ENCODE results near the gene NEGR1. TPM values are rescaled to one million over a fixed set of nuclear protein-coding genes. Genes with fewer than 3 reads are reported as not detected.

NEGR1 gene
- total RNA-seq, 4 donors from 2014 or later = 1.6 to 4.7 (median 2.3) TPM

DNA sequence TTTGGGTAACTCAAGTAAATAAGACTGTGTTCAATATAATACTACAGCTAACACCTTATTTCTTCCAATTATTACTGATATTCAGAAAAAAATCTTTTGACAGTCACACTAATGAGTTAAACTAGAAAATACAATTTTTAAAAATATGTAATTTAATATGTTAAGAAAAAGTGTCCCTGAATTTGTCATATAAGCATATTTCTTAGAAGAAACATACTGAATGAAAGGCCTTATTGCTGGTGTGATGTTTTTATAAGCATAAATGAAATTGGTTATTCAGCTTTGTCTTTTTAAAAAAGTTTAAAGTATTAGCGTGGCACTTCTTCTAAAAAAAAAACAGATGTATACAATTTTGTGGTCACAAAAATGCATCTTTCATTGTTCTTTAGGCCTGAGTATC is 267.3 kb downstream of the NEGR1 start:
- Histone ChIP-seq H3K9me3 (no peaks in the 10 kb centered on the region), H3K27ac (no peak overlapping the region), H3K4me3 (no peak overlapping the region), H3K4me1 (no peaks in the 10 kb centered on the region), H3K36me3 (no peaks in the 10 kb centered on the region), H3K27me3 (no peaks in the 10 kb centered on the region)
- TF ChIP-seq POLR2A (IDR thresholded peaks at IDR 0.05) (no peak), CTCF (IDR thresholded peaks at IDR 0.05) (no peak)
- no peak for DNase-seq

GRCh38 chr1:72013161-72013560 is 269.2 kb downstream of the NEGR1 start:
- no peaks in the 10 kb centered on the region for H3K4me1 ChIP-seq
- no peaks in the 10 kb centered on the region for H3K27me3 ChIP-seq
- H3K4me3 ChIP-seq = no peak overlapping the region
- no peaks in the 10 kb centered on the region for H3K9me3 ChIP-seq
- DNase-seq = no peak
- TF ChIP-seq POLR2A (IDR thresholded peaks at IDR 0.05) (no peak), CTCF (IDR thresholded peaks at IDR 0.05) (no peak)
- H3K27ac ChIP-seq = no peak overlapping the region
- no peaks in the 10 kb centered on the region for H3K36me3 ChIP-seq

DNA sequence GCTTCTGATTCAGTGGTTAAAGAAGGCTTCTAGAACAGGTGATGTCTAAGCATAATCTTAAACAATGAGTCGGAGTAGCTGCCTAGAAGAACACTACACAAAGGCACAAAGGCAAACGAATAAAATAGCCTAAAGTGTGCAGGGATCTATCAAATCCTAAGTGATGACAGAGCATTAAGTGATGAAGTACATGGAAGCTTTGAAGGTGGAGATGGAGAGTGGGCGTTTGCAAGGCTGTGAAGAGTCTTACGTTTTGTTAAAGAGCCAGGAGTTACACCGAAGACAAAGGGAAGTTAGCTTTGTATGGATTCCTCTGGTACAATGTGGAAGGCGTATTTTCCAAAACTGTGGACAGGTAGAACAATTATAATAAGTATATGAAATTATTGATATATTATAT is 270.6 kb downstream of the NEGR1 start:
- H3K4me1 ChIP-seq = no peaks in the 10 kb centered on the region
- no peak overlapping the region for H3K4me3 ChIP-seq
- H3K36me3 ChIP-seq = no peaks in the 10 kb centered on the region
- TF ChIP-seq CTCF (IDR thresholded peaks at IDR 0.05) (no peak), POLR2A (IDR thresholded peaks at IDR 0.05) (no peak)
- no peak for DNase-seq
- no peak overlapping the region for H3K27ac ChIP-seq
- H3K9me3 ChIP-seq = no peaks in the 10 kb centered on the region
- no peaks in the 10 kb centered on the region for H3K27me3 ChIP-seq

GRCh38 chr1:72010094-72010431 is 272.3 kb downstream of the NEGR1 start:
- H3K4me1 ChIP-seq = no peaks in the 10 kb centered on the region
- H3K27ac ChIP-seq = no peak overlapping the region
- no peak overlapping the region for H3K4me3 ChIP-seq
- DNase-seq = no peak
- H3K27me3 ChIP-seq = no peaks in the 10 kb centered on the region
- H3K36me3 ChIP-seq = no peaks in the 10 kb centered on the region
- no peak for TF ChIP-seq CTCF (IDR thresholded peaks at IDR 0.05)
- no peak for TF ChIP-seq POLR2A (IDR thresholded peaks at IDR 0.05)
- H3K9me3 ChIP-seq = no peaks in the 10 kb centered on the region

GRCh38 chr1:72009173-72010093 is 272.9 kb downstream of the NEGR1 start:
- Histone ChIP-seq H3K36me3 (no peaks in the 10 kb centered on the region), H3K27me3 (no peaks in the 10 kb centered on the region), H3K27ac (no peak overlapping the region), H3K9me3 (no peaks in the 10 kb centered on the region), H3K4me3 (no peak overlapping the region), H3K4me1 (no peaks in the 10 kb centered on the region)
- no peak for TF ChIP-seq CTCF (IDR thresholded peaks at IDR 0.05)
- no peak for TF ChIP-seq POLR2A (IDR thresholded peaks at IDR 0.05)
- DNase-seq = no peak

Measured in Peyer's patch (tissue), 4 donors.